SK-N-SH (cell line): ENCODE measurements around the gene IFNG. TPM values are rescaled to one million over a fixed set of nuclear protein-coding genes. Genes with fewer than 3 reads are reported as not detected.

Experiments
- CTCF ChIA-PET: fragments of 300-600, 350-600 bp; formaldehyde crosslinking; extraction: SDS; loops from one replicate; lab custom pipeline; 2021; lab: Yijun Ruan, JAX
- POLR2A ChIA-PET: fragments of 350-600 bp; sonication (Branson Sonifier 250); formaldehyde crosslinking; extraction: SDS; loops from one replicate; lab custom pipeline; 2020; ENCODE audit warnings: antibody characterized with exemption, inconsistent platforms; lab: Yijun Ruan, JAX
- DNase-seq: peaks from one replicate; pipeline ENCODE4 v3.0.0; 2012
- H2AFZ ChIP-seq: fragments of 200-600 bp; sonication (generic); 2 replicates; pipeline ENCODE4 v1.8.1; 2016; ENCODE audit warnings: antibody characterized with exemption, mild to moderate bottlenecking, low read depth
- H3F3A ChIP-seq: fragments of 200-600 bp; sonication (generic); replicated peaks from 2 replicates; pipeline ENCODE3; 2016; ENCODE audit warnings: antibody characterized with exemption, mild to moderate bottlenecking; ENCODE audit not compliant: insufficient read depth
- H3K27ac ChIP-seq, 2 experiments: fragments of 200-500 bp in 1 of 2; fragments of 200-600 bp in 1 of 2; sonication (Bioruptor generic) in 1 of 2; sonication (generic), shearing (Covaris generic) in 1 of 2; 2 replicates each; pipeline versions ENCODE4 v1.5.1 to v1.6.1; 2014 to 2016; ENCODE audit warnings: low read depth in 2 of 2, inconsistent platforms in 1 of 2, low read length in 1 of 2, mild to moderate bottlenecking in 1 of 2, mixed read lengths in 1 of 2
- H3K27me3 ChIP-seq: fragments of 200-600 bp; sonication (generic), shearing (Covaris generic); 2 replicates; pipeline ENCODE4 v1.6.1; 2016; ENCODE audit warnings: mixed run types; ENCODE audit not compliant: insufficient read depth
- H3K36me3 ChIP-seq, 2 experiments: fragments of 200-500 bp in 1 of 2; fragments of 200-600 bp in 1 of 2; sonication (Bioruptor generic) in 1 of 2; sonication (generic) in 1 of 2; replicated peaks in 1 of 2; 2 replicates each; pipeline versions ENCODE3 to v1.5.1; 2014 to 2016; ENCODE audit warnings: low read length in 1 of 2, mild to moderate bottlenecking in 1 of 2; ENCODE audit not compliant: insufficient read depth in 2 of 2, control insufficient read depth in 1 of 2
- H3K4me1 ChIP-seq, 2 experiments: fragments of 200-500 bp in 1 of 2; fragments of 200-600 bp in 1 of 2; sonication (Bioruptor generic) in 1 of 2; sonication (generic), shearing (Covaris generic) in 1 of 2; 2 replicates each; pipeline versions ENCODE4 v1.5.1 to v1.6.1; 2014 to 2016; ENCODE audit warnings: low read depth in 1 of 2, low read length in 1 of 2, mixed run types in 1 of 2; ENCODE audit not compliant: insufficient read depth in 2 of 2, control insufficient read depth in 1 of 2
- H3K4me2 ChIP-seq: fragments of 200-600 bp; sonication (generic), shearing (Covaris generic); 2 replicates; pipeline ENCODE4 v1.6.1; 2017; ENCODE audit warnings: mixed run types
- H3K4me3 ChIP-seq, 2 experiments: fragments of 200-500 bp in 1 of 2; fragments of 200-600 bp in 1 of 2; sonication (Bioruptor generic) in 1 of 2; sonication (generic), shearing (Covaris generic) in 1 of 2; 2 replicates each; pipeline versions ENCODE4 v1.5.1 to v1.8.1; 2014 to 2016; ENCODE audit warnings: low read depth in 2 of 2, inconsistent platforms in 1 of 2, low read length in 1 of 2, mild to moderate bottlenecking in 1 of 2, mixed read lengths in 1 of 2, moderate library complexity in 1 of 2
- H3K79me2 ChIP-seq: fragments of 200-600 bp; sonication (generic); 2 replicates; pipeline ENCODE4 v1.8.1; 2017; ENCODE audit warnings: mild to moderate bottlenecking; ENCODE audit not compliant: insufficient read depth
- H3K9ac ChIP-seq: fragments of 200-600 bp; sonication (generic); 2 replicates; pipeline ENCODE4 v1.6.1; 2017; ENCODE audit warnings: mixed run types
- H3K9me2 ChIP-seq: fragments of 200-600 bp; sonication (generic); 2 replicates; pipeline ENCODE4 v1.6.1; 2017; ENCODE audit warnings: mixed run types
- H3K9me3 ChIP-seq: fragments of 200-600 bp; sonication (generic); 2 replicates; pipeline ENCODE4 v1.6.1; 2017; ENCODE audit warnings: mixed run types, mild to moderate bottlenecking, moderate library complexity
- H4K20me1 ChIP-seq: fragments of 200-600 bp; sonication (generic); 2 replicates; pipeline ENCODE4 v1.6.1; 2017; ENCODE audit warnings: mild to moderate bottlenecking, mixed run types; ENCODE audit not compliant: insufficient read depth
- EP300 ChIP-seq, 2 experiments: IDR thresholded peaks; 2 replicates each; pipeline versions ENCODE4 v1.4.0 to v1.6.1; 2012; ENCODE audit warnings: borderline replicate concordance in 1 of 2, low read depth in 1 of 2, low read length in 1 of 2
- FOSL2 ChIP-seq: IDR thresholded peaks from 2 replicates; pipeline ENCODE4 v1.4.0; 2012; ENCODE audit warnings: low read depth, mild to moderate bottlenecking, moderate library complexity, borderline replicate concordance
- FOXJ3 ChIP-seq: sonication (generic); formaldehyde crosslinking; IDR thresholded peaks from 2 replicates; pipeline ENCODE4 v1.5.1; 2020; ENCODE audit warnings: mild to moderate bottlenecking, missing genetic modification reagents
- GATA2 ChIP-seq: sonication (generic); formaldehyde crosslinking; IDR thresholded peaks from 2 replicates; pipeline ENCODE4 v1.5.0; 2020; ENCODE audit warnings: mild to moderate bottlenecking, missing genetic modification reagents
- MEF2A ChIP-seq: IDR thresholded peaks from 2 replicates; pipeline ENCODE4 v1.4.0; 2012; ENCODE audit warnings: low read depth, borderline replicate concordance
- NRF1 ChIP-seq: IDR thresholded peaks from 2 replicates; pipeline ENCODE4 v1.6.1; 2012; ENCODE audit warnings: low read depth, mild to moderate bottlenecking, low read length
- POLR2AphosphoS5 ChIP-seq: IDR thresholded peaks from 2 replicates; pipeline ENCODE4 v1.6.1; 2012; ENCODE audit warnings: low read depth, low read length
- RAD21 ChIP-seq: IDR thresholded peaks from 2 replicates; pipeline ENCODE4 v1.6.1; 2012; ENCODE audit warnings: mild to moderate bottlenecking, low read length
- RCOR1 ChIP-seq: fragments of 150-350 bp; IDR thresholded peaks from 2 replicates; pipeline ENCODE4 v1.6.1; 2017; ENCODE audit warnings: antibody characterized with exemption, low read length
- SIN3A ChIP-seq: IDR thresholded peaks from 2 replicates; pipeline ENCODE4 v1.6.1; 2012; ENCODE audit warnings: low read depth, mild to moderate bottlenecking, low read length, moderate library complexity, borderline replicate concordance
- SMC3 ChIP-seq: IDR thresholded peaks from 2 replicates; pipeline ENCODE4 v1.6.1; 2012; ENCODE audit warnings: low read depth, low read length, improper control_type of control experiment
- TAF1 ChIP-seq: IDR thresholded peaks from 2 replicates; pipeline ENCODE4 v1.6.1; 2012; ENCODE audit warnings: low read depth, mild to moderate bottlenecking, low read length, moderate library complexity, borderline replicate concordance
- TCF12 ChIP-seq: IDR thresholded peaks from 2 replicates; pipeline ENCODE4 v1.4.0; 2012
- WGBS: methylation state at CpG from one replicate; pipeline ENCODE4 v1.1.6; 2017; ENCODE audit warnings: low lambda C conversion rate; 5-methylcytosine and 5-hydroxymethylcytosine counted together
- polyA plus RNA-seq, 3 experiments: library from polyadenylated mRNA; depleted of rRNA; stranded (reverse); fragments of >200 nt; gene quantifications; 2 replicates each; pipeline ENCODE4 v1.2.3, GENCODE V29; 2012

The IFNG gene
- polyA plus RNA-seq, 1 of the 3 experiments (the other 2 are of a cell fraction), result not detected

DNA sequence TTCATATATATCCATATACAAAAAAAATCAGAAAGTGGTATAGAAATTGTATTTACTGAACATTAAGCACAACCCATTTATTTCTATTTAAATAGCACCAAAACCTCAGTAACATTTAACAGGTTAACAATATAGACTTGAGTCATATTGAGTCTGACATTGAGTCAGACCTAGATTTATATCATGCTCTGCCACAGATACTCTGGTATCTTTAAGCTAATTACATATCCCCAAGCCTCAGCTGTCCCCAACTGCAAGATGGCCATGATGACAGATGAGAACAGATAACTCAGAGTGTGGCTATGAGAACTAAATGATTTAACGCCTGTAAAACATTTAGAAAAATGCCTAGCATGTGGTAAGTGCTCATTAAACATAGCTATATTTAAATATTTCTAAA, 40.3 kb downstream of the IFNG start:
- Histone ChIP-seq H3K4me3 (no peak overlapping the region), H3K9me2 (no peaks in the 10 kb centered on the region), H3K9me3 (no peaks in the 10 kb centered on the region), H2AFZ (no peak overlapping the region), H4K20me1 (no peaks in the 10 kb centered on the region), H3K4me1 (no peaks in the 10 kb centered on the region), H3F3A (no peaks in the 10 kb centered on the region), H3K36me3 (no peaks in the 10 kb centered on the region), H3K9ac (no peak overlapping the region), H3K79me2 (no peaks in the 10 kb centered on the region), H3K27ac (no peak overlapping the region), H3K4me2 (no peak overlapping the region), H3K27me3 (no peaks in the 10 kb centered on the region)
- CTCF ChIA-PET, result no interaction called here
- TF ChIP-seq RCOR1 (peak; percentile 49; the same call in 1 of the 2 replicates), GATA2 (CRISPR knock-in tag) (peak; percentile 65), MEF2A (no peak), RAD21 (no peak), EP300 (IDR thresholded peaks at IDR 0.05; ENCODE audit: borderline replicate concordance in 1 of 2, low read depth in 1 of 2, low read length in 1 of 2) (0 out of 4 replicates have a peak, but pooled peaks of 1 of the 2 experiments have one; percentile 9)
- WGBS, result 9% methylated on average over 1 of the region's 1 CpG
- DNase-seq, result peak; percentile 19
- POLR2A ChIA-PET, result no interaction called here

GRCh38 chr12:68118096-68118755, 41.3 kb downstream of the IFNG start:
- Histone ChIP-seq H3K9me3 (no peaks in the 10 kb centered on the region), H2AFZ (no peak overlapping the region), H3K27ac (no peak overlapping the region), H3K79me2 (no peaks in the 10 kb centered on the region), H3K36me3 (no peaks in the 10 kb centered on the region), H3K4me3 (no peak overlapping the region), H3K4me1 (no peaks in the 10 kb centered on the region), H4K20me1 (no peaks in the 10 kb centered on the region), H3F3A (no peaks in the 10 kb centered on the region), H3K27me3 (no peaks in the 10 kb centered on the region), H3K9me2 (no peaks in the 10 kb centered on the region), H3K4me2 (no peak overlapping the region), H3K9ac (no peak overlapping the region)
- no peak for TF ChIP-seq EP300 (IDR thresholded peaks at IDR 0.05; ENCODE audit: borderline replicate concordance in 1 of 2, low read depth in 1 of 2, low read length in 1 of 2)
- no peak for TF ChIP-seq TAF1
- no peak for TF ChIP-seq SIN3A
- no peak for TF ChIP-seq FOXJ3 (CRISPR knock-in tag)
- TF ChIP-seq MEF2A, result no peak
- no peak for TF ChIP-seq POLR2AphosphoS5
- TF ChIP-seq TCF12, result no peak
- TF ChIP-seq GATA2 (CRISPR knock-in tag), result no peak
- no peak for TF ChIP-seq FOSL2
- no peak for TF ChIP-seq RAD21
- TF ChIP-seq NRF1, result no peak
- TF ChIP-seq RCOR1, result no peak
- TF ChIP-seq SMC3, result no peak
- ChIA-PET CTCF (no interaction called here), POLR2A (no interaction called here)
- 73% methylated on average over 7 of the region's 7 CpGs for WGBS
- no peak for DNase-seq
